GM12872 (cell line): ENCODE data around the gene ZNF337.

Experiments
- CTCF ChIP-seq: IDR thresholded peaks from 3 replicates; pipeline ENCODE4 v1.5.1; 2011; ENCODE audit warnings: low read depth, mild to moderate bottlenecking, low read length, moderate library complexity; ENCODE audit not compliant: insufficient read depth

Gene ZNF337

DNA sequence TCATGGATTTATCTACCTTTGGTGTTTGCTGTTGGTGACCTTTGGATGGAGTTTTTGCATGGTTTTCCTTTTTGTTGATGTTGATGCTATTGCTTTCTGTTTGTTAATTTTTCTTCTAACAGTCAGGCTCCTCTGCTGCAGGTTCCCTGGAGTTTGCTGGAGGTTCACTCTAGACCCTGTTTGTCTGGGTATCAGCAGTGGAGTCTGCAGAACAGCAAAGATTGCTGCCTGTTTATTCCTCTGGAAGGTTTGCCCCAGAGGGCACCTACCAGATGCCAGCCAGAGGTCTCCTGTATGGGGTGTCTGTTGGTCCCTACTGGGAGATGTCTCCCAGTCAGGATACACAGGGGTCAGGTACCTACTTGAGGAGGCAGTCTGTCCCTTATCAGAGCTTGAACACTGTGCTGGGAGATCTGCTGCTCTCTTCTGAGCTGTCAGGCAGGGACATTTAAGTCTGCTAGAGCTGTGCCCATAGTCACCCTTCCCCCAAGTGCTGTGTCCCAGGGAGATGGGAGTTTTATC lies 9.2 kb upstream of the ZNF337 start:
- TF ChIP-seq CTCF: no peak

DNA sequence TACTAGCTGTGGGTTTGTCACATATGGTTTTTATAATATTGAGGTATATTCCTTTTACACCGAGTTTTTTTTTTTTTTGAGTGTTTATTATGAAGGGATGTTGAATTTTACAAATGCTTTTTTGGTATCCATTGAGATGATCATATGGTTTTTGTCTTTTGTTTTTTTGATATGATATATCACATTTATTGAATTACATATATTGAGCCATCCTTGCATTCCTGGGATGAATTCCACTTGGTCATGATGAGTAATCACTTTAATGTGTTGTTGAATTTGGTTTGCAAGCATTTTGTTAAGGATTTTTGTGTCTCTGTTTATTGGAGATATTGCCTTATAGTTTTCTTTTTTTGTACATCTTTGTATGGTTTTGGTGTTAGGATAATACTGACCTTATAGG lies 3.3 kb upstream of the ZNF337 start:
- TF ChIP-seq CTCF: no peak

DNA sequence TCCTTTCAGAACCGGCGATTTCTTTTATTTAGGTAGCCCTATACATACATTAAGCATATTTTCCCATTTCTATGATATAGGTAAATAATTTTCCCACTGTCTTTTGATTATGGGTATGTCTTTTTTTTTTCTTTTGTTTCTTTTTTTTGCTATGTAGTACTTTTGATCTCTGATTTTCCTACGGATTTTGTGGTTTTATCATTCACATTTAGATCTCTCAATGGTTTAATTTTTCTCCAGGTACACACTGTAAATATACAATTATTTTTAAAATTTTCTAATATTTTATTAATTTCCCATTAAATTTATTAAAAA lies 436 bp upstream of the ZNF337 start:
- no peak for TF ChIP-seq CTCF

DNA sequence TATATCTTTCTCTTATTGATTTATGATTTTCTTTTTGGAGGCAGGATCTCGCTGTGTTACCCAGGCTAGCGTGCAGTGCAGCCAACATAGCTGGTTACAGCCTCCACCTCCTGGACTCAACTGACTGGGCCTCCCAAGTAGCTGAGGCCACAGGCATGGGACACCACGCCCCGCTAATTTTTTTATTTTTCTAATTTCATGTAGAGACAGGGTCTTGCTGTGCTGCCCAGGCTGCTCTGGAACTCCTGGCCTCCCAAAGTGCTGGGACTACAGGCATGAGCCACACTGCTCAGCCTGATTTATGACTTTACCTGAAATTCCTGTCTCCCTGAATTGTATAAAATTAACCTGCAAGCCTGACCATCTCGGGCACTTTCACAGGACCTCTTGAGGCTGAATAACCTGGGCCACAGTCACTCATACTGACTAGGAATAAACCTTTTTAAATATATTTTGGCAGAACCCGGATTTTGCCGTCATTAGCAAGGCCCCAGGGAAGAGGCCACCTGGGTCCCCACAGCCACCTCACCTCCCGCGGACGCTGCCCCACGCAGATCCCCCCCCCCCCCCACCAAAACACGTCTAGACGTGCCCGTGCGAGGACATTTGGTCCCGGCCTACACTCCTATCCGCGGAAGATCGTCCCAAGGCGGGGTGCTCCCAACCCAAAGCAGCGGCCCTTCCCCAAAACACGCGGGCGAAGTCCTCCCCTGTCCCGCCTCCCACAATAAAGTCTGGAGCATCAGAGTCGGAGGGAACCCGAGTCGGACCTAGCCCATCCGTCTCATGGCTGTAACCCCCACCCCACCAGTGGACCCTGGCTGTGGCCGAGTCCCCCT lies 902 bp downstream of the ZNF337 start:
- TF ChIP-seq CTCF: no peak

- TF ChIP-seq CTCF: no peak
These were observed 4.2 kb downstream of the ZNF337 start for GRCh38 chr20:25692499-25692898.

- TF ChIP-seq CTCF: no peak
These were observed 6.2 kb downstream of the ZNF337 start for GRCh38 chr20:25690427-25690826.

GRCh38 chr20:25686081-25687067 lies 10.3 kb downstream of the ZNF337 start:
- no peak for TF ChIP-seq CTCF
